Spleen (tissue), 11 donors: ENCODE measurements around the gene NKIRAS1. TPM values are rescaled to one million over a fixed set of nuclear protein-coding genes. Genes with fewer than 3 reads are reported as not detected.
A peak's percentile ranks its signal among the peaks of the same experiment; 100 is the strongest.

ENCODE experiments used
- DNase-seq: peaks from one replicate; pipeline ENCODE4 v3.0.0-alpha.2; 2020
- H3K27ac ChIP-seq, 8 donors: fragments of 200-600 bp; sonication (generic) in 7 of 8; 1 replicate in 4 of 8; 2 replicates in 4 of 8; pipeline versions ENCODE4 v1.5.0 to v1.8.0; 2016 to 2021; ENCODE audit warnings: inconsistent platforms in 4 of 8, mild to moderate bottlenecking in 4 of 8, moderate library complexity in 1 of 8
- H3K27me3 ChIP-seq, 7 donors: fragments of 200-600 bp; sonication (generic) in 6 of 7; replicated peaks in 1 of 7; 1 replicate in 4 of 7; 2 replicates in 3 of 7; pipeline versions ENCODE4 v1.5.0 to v1.8.0; 2016 to 2021; ENCODE audit warnings: inconsistent platforms in 3 of 7, mild to moderate bottlenecking in 1 of 7
- H3K36me3 ChIP-seq, 6 donors: fragments of 200-600 bp; sonication (generic) in 5 of 6; 1 replicate in 4 of 6; 2 replicates in 2 of 6; pipeline versions ENCODE4 v1.5.0 to v1.8.0; 2016 to 2021; ENCODE audit warnings: inconsistent platforms in 2 of 6
- H3K4me1 ChIP-seq, 6 donors: fragments of 200-600 bp; sonication (generic) in 5 of 6; 1 replicate in 3 of 6; 2 replicates in 3 of 6; pipeline versions ENCODE4 v1.5.0 to v1.8.0; 2016 to 2021; ENCODE audit warnings: inconsistent platforms in 3 of 6
- H3K4me3 ChIP-seq, 8 donors: fragments of 200-600 bp; sonication (generic) in 7 of 8; 1 replicate in 4 of 8; 2 replicates in 4 of 8; pipeline versions ENCODE4 v1.5.0 to v1.8.0; 2016 to 2021; ENCODE audit warnings: inconsistent platforms in 4 of 8, mild to moderate bottlenecking in 4 of 8, moderate library complexity in 2 of 8
- H3K9me3 ChIP-seq, 8 donors: fragments of 200-600 bp; sonication (generic) in 7 of 8; 1 replicate in 4 of 8; 2 replicates in 4 of 8; pipeline versions ENCODE4 v1.5.0 to v1.8.0; 2016 to 2021; ENCODE audit warnings: inconsistent platforms in 4 of 8
- POLR2A ChIP-seq, 3 donors: fragments of 450-650 bp; IDR thresholded peaks; one replicate each; pipeline ENCODE4 v1.5.1; 2017; ENCODE audit warnings: antibody characterized with exemption in 3 of 3, mild to moderate bottlenecking in 1 of 3
- POLR2AphosphoS5 ChIP-seq, 3 donors: sonication (generic); formaldehyde crosslinking; IDR thresholded peaks; one replicate each; pipeline ENCODE4 v1.5.1; 2017; ENCODE audit warnings: antibody characterized with exemption in 3 of 3
- WGBS, 5 donors: extraction: QIAGEN DNeasy Blood & Tissue Kit in 3 of 5; methylation state at CpG; one replicate each; pipeline versions ENCODE4 v1.1.5 to v1.1.7; 2013 to 2018; 5-methylcytosine and 5-hydroxymethylcytosine counted together
- intact Hi-C: fragments of 100-400 bp; cut with DNase I; formaldehyde crosslinking; loops from one replicate; pipeline ENCODE4 v1.15.0; 2023; ENCODE audit warnings: low total_unique reads
- polyA plus RNA-seq, 3 donors: library from polyadenylated mRNA; stranded (reverse); fragments of 200-250 nt; gene quantifications; one replicate each; pipeline ENCODE4 v1.2.1, GENCODE V29; 2013
- total RNA-seq, 7 donors: library from RNA; depleted of rRNA in 3 of 7; stranded (reverse); fragments of >200 nt in 3 of 7; fragmentation: NEBNext Ultra II Directional in 4 of 7; extraction: Animal tissue kit (Norgen Biotek cat#: 25700) in 4 of 7; gene quantifications; one replicate each; pipeline versions ENCODE4 v1.1.0 to v1.2.1, GENCODE V29; 2016 to 2021
- TF ChIP-seq, protein P1 (sequence below), 11 experiments: fragments of 200-600 bp in 7 of 11; fragments of 450-650 bp in 4 of 11; sonication (generic) in 4 of 11; IDR thresholded peaks in 8 of 11; conservative IDR thresholded peaks in 3 of 11; 1 replicate in 7 of 11; 2 replicates in 4 of 11; pipeline versions ENCODE4 v1.4.0 to v1.8.0; 2016 to 2021; ENCODE audit warnings: antibody characterized with exemption in 11 of 11, inconsistent platforms in 4 of 11, mild to moderate bottlenecking in 1 of 11
- donor health status: healthy with polysubstance abuse.
- donor health status: DM: no; HTN: no; CAD: no; lungs with moderate emphysema.
- donor health status: DM: no; HTN: no; CAD: no.
- donor health status: Bipolar disorder and iron deficiency.
- donor health status: healthy.
- donor health status: DM: no; HTN: no; CAD: no.
- donor health status: DM: yes; HTN: yes; CAD: no.

NKIRAS1 gene
- total and polyA plus RNA-seq, 10 donors = 3.5 to 14.2 (median 8.9) TPM

DNA sequence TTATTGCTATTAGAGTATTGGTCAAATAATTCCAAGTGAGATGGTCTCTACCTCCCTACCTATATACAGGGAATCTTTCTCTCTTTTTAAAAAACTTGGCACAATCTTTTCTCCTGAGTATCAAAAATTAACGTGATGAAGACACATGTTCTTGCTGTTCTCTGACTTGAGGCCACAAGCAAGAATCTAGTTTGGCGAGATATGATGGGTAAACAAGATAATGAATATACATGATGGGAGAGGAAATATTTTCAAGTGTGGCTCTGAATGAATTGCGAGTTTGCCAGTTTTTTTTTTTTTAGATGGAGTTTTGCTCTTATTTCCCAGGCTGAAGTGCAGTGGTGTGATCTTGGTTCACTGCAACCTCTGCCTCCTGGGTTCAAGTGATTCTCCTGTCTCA lies 39.9 kb upstream of the NKIRAS1 start:
- Histone ChIP-seq H3K36me3 (peaks cover 0 to 61% (median 20%) of the 10 kb centered on the region in 6 donors), H3K9me3 (no peaks in the 10 kb centered on the region), H3K27me3 (no peaks in the 10 kb centered on the region), H3K4me1 (peaks cover 0 to 52% (median 27%) of the 10 kb centered on the region in 6 donors), H3K4me3 (no peak overlapping the region), H3K27ac (no peak overlapping the region)
- DNase-seq = no peak
- intact Hi-C loops = no loop called here
- TF ChIP-seq, protein P1, sequence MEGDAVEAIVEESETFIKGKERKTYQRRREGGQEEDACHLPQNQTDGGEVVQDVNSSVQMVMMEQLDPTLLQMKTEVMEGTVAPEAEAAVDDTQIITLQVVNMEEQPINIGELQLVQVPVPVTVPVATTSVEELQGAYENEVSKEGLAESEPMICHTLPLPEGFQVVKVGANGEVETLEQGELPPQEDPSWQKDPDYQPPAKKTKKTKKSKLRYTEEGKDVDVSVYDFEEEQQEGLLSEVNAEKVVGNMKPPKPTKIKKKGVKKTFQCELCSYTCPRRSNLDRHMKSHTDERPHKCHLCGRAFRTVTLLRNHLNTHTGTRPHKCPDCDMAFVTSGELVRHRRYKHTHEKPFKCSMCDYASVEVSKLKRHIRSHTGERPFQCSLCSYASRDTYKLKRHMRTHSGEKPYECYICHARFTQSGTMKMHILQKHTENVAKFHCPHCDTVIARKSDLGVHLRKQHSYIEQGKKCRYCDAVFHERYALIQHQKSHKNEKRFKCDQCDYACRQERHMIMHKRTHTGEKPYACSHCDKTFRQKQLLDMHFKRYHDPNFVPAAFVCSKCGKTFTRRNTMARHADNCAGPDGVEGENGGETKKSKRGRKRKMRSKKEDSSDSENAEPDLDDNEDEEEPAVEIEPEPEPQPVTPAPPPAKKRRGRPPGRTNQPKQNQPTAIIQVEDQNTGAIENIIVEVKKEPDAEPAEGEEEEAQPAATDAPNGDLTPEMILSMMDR (IDR thresholded peaks at IDR 0.05 in 8 of 11, conservative IDR thresholded peaks at IDR 0.05 in 3 of 11) = no peak
- TF ChIP-seq POLR2AphosphoS5 (IDR thresholded peaks at IDR 0.05) (no peak), POLR2A (IDR thresholded peaks at IDR 0.05) (no peak)
- 92 to 99% (median 96%) methylated on average over 3 of the region's 3 CpGs for WGBS, 5 donors

DNA sequence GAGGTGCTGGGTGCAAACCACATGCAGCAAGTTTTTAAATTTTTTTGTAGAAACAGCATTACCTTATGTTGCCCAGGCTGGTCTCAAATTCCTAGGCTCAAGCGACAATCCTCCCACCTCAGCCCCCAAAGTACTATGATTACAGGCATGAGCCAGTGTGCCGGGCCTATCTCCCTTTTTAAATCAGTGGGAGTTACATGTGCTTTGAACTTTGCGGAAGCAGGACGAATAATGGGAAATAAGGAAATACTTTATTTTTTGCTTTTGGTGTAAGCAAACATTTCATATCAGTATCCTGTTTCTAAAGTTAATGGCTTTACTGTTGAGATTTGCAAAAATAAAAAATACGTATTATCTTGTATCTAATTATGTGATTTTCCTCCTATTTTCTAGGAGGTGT lies 37.4 kb upstream of the NKIRAS1 start:
- Histone ChIP-seq H3K27ac (no peak overlapping the region), H3K9me3 (no peaks in the 10 kb centered on the region), H3K4me1 (peaks cover 23 to 75% (median 52%) of the 10 kb centered on the region in 6 donors), H3K4me3 (no peak overlapping the region), H3K36me3 (peaks cover 0 to 38% (median under 1%) of the 10 kb centered on the region in 6 donors), H3K27me3 (no peaks in the 10 kb centered on the region)
- intact Hi-C loops = no loop called here
- WGBS, 5 donors = 84 to 95% (median 92%) methylated on average over 5 of the region's 5 CpGs
- DNase-seq = no peak
- TF ChIP-seq POLR2AphosphoS5 (IDR thresholded peaks at IDR 0.05) (no peak), POLR2A (IDR thresholded peaks at IDR 0.05) (no peak)
- TF ChIP-seq, protein P1 (IDR thresholded peaks at IDR 0.05 in 8 of 11, conservative IDR thresholded peaks at IDR 0.05 in 3 of 11) = no peak

DNA sequence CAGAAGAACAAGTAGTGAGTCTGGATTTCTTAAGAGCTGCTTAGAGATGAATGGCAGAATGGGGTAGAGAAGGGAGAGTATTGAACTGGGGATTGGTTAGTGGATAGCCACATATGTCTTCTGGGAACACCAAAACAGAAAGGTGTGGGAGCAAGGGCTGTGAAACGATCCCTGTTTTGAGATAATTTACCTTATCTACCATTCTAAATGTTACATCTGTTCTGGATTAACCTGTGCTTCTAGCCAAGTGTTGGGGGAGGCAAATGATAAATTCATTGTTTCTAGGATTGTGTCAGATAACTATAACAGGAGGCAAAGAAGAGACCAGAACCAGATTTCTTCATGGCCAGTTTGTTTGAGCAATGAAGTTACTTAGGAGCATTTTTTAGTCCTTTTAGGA lies 36.7 kb upstream of the NKIRAS1 start:
- H3K27ac ChIP-seq = no peak overlapping the region
- WGBS, 5 donors = 74 to 93% (median 85%) methylated on average over 1 of the region's 1 CpG
- intact Hi-C loops = no loop called here

DNA sequence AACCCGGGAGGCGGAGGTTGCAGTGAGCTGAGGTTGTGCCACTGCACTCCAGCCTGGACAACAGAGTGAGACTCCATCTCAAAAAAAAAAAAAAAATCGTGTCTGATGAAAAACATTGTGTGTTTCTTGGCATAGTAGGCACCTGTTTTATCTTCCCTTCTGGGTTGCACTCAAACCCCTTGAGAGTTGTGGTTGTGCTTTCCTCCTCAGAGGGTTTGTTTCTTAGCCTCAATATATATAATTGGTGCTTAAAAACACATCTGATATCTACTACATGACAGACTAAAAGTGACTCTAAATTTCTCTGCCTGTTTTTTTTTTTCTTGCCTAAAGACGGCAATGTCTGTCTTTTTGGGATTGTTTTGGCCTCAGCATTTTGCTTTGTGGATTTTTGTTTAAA lies 35.9 kb upstream of the NKIRAS1 start:
- Histone ChIP-seq H3K27me3 (no peaks in the 10 kb centered on the region), H3K4me3 (peak overlapping the region in 1 of 8 donors; percentile 20), H3K36me3 (peaks cover 0 to 27% (median 0%) of the 10 kb centered on the region in 6 donors), H3K9me3 (no peaks in the 10 kb centered on the region), H3K27ac (peak overlapping the region in 1 of 8 donors; percentile 19), H3K4me1 (peaks cover 23 to 81% (median 64%) of the 10 kb centered on the region in 6 donors)
- WGBS, 5 donors = 65 to 80% (median 76%) methylated on average over 4 of the region's 4 CpGs
- intact Hi-C loops = no loop called here
- TF ChIP-seq, protein P1 (IDR thresholded peaks at IDR 0.05 in 8 of 11, conservative IDR thresholded peaks at IDR 0.05 in 3 of 11) = no peak
- TF ChIP-seq POLR2AphosphoS5 (IDR thresholded peaks at IDR 0.05) (no peak), POLR2A (IDR thresholded peaks at IDR 0.05) (no peak)
- DNase-seq = no peak

More for the DNA sequence above, 36.7 kb upstream of the NKIRAS1 start:
- DNase-seq = no peak
- Histone ChIP-seq H3K36me3 (peaks cover 0 to 34% (median 0%) of the 10 kb centered on the region in 6 donors), H3K4me1 (peaks cover 23 to 77% (median 57%) of the 10 kb centered on the region in 6 donors), H3K27me3 (no peaks in the 10 kb centered on the region), H3K4me3 (no peak overlapping the region), H3K9me3 (no peaks in the 10 kb centered on the region)
- TF ChIP-seq POLR2A (IDR thresholded peaks at IDR 0.05) (no peak), POLR2AphosphoS5 (IDR thresholded peaks at IDR 0.05) (no peak)
- TF ChIP-seq, protein P1 (IDR thresholded peaks at IDR 0.05 in 8 of 11, conservative IDR thresholded peaks at IDR 0.05 in 3 of 11) = no peak
